ENCODE measurements around the gene ZNF276.
A peak's percentile ranks its signal among the peaks of the same experiment; 100 is the strongest.

Gene ZNF276

DNA sequence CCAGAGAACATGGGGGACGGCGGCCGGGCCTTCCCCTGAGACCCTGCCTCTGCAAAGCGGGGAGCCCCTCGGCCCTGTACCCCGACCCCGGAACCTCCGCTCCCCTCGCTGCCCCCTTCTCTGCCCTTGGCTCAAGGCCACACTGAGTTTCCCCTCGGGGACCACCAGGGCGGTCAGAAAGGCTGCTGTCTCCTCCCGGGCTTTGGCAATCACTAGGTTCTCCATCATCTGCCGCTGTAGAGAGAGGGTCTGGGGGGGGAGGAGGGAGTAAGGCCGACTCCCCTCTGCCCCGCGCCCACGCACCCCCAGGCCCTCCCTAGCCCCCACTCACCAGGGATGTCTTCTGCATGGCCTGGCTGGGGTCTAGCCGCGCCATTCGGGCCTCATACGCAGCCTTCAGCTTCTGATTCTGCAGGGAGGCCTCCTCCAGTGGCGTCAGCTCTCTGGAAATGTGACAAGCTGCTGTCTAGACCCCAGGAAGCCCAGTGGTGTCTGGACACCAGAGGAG is 9.0 kb upstream of the ZNF276 start:
- DNase-seq: no peak

DNA sequence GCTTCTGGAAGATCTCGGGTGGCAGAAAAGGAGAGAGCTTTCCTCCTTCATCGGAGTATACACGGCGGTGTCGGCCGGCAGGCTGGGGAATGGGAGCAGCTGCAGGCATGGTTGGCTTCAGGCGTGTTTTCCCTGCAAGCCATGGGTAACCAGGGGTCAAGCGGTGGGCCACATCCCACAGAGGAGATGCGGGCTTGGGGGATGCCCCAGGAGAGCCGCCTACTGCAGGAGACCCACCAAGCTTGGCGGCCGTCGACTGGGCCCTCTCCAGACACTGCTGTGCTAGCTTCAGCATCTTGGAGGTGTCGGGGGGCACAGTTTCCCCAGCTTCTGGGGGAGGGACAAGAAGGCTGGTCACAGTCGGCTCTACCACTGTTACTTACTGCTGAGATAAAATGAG is 4.8 kb upstream of the ZNF276 start:
- DNase-seq: no peak

- DNase-seq: no peak
These were observed 4.2 kb upstream of the ZNF276 start for GRCh38 chr16:89716916-89717687.

- no peak for DNase-seq
These were observed 3.4 kb upstream of the ZNF276 start for GRCh38 chr16:89717688-89718505.

- DNase-seq: peak in 1 of 2 donors; percentile 23
These were observed 855 bp upstream of the ZNF276 start for GRCh38 chr16:89720551-89720812.

GRCh38 chr16:89721546-89722391 is 432 bp downstream of the ZNF276 start:
- DNase-seq: peak; percentile 87 to 91

- DNase-seq: peak; percentile 39 to 64
These were observed 1.3 kb downstream of the ZNF276 start for GRCh38 chr16:89722392-89723278.

GRCh38 chr16:89723279-89724250 is 2.2 kb downstream of the ZNF276 start:
- DNase-seq: peak; percentile 62

DNA sequence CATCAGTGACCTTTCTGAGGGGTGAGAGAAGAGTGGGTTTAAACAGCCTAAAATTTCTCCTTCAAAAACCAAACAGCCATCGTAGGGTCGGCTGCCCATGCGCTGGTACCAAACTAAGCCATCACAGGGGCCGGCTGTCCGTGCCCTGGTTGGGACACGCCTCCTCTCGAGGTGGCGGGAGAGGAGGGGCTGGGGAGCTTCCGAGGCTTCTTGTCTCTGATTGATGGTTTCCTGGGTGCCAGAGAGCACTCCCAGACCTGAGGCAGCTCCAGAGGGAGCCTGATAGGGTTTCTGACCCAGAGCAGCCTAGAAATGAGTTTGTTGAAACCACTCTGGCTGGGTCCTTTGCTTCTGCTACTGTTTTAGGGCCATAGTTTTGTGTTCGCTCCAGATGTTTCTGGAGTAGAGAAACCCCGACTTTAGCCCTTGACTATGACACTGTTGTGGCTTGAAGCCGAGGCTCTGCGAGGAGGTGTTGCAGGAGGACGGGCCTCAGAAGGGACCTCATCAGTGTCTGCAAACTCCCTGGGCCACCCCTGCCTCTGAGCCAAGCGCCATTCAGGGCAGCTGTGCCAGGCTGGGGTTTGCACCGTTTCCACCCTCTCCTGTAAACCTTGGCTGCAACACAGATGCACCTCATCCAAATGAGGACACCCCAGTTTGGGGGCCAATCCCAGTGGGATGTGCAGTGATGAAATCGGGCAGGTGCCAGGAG is 6.2 kb downstream of the ZNF276 start:
- DNase-seq: no peak

DNA sequence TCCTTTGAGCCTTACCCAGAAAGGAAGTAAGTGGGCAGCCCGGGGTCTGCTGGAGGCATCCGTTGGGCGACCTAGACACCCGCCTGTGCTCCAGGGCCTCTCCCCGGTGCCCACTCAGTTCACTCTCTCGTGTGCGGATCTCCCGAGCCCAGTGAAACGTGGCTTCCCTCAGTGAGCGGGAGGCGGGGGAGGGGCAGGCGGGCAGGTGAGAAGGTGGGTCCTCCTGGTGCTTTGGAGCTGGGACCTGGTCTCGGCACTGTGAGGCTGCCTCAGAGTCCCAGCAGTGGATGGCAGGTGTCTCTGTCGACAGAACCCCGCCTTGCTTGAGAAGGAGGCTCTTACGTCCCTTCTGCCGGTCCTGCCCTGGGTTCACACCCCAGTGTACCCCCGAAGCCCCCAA is 8.0 kb downstream of the ZNF276 start:
- DNase-seq: no peak

DNA sequence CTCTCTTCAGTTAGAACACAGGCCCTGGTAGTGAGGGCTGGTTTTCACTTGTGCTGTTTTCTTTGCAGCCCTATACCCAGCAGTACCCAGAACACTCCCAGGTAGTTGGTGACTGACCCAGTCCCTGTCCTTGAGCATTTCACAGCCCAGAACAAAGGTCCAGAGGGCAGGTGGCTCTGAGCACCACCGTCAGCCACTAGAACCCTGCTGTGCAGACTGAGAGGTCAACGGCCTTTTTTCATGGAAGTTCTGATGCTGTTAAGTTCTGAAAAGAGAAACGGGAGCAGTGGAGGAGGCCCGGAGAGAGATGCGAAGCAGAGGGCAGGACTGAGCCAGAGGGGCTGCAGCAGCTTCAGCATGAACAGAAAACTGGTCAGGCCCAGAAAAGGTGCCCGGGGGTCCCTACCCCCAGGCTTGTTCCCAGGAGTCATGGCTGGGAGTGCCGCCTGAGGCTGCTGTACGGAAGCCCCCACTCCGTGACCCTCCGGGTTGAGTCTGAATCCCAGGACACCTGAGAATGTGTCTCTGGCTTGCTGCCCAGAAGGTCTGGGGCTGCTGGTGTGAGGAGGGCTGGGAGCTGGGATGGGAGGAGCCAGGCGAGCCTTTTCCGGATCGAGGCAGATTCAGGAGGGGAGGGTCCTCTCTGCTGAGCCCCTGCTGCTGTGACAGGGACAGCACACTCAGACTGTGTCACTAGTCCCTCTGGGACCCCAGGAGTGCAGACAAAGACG is 8.7 kb downstream of the ZNF276 start:
- no peak for DNase-seq

GRCh38 chr16:89730610-89731234 is 9.4 kb downstream of the ZNF276 start:
- no peak for DNase-seq

DNA sequence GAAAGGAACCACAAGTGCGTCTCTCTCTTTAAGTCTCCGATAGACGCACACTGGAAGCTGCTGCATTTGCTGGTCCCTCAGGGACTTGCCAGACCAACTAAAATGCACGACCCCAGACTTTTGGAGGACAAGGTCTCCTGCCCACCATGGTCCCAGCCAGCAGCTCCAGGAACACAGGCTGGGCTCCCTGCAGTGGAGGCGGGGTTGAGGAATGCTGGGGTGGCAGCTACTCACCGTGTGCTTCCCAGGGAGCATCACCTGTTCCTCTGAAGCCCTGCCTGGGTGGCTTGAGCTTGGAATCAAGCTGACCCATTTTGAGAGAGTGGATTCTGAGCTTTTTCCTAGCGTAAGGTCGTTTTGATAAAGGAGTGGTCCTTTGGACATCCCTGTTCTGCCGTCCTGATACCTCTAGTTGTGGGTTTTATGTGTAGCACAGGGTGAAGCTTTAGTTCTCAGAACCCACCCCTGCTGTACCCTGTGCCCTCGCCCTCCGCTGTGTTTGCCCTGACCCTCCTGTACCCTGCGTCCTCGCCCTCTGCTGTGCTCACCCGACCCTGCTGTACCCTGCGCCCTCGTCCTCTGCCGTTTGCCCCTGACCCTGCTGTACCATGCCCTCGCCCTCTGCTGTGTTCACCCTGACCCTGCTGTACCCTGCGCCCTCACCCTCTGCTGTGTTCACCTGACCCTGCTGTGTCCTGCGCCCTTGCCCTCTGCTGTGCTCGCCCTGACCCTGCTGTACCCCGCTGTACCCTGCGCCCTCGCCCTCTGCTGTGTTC is 11.0 kb downstream of the ZNF276 start:
- no peak for DNase-seq

DNA sequence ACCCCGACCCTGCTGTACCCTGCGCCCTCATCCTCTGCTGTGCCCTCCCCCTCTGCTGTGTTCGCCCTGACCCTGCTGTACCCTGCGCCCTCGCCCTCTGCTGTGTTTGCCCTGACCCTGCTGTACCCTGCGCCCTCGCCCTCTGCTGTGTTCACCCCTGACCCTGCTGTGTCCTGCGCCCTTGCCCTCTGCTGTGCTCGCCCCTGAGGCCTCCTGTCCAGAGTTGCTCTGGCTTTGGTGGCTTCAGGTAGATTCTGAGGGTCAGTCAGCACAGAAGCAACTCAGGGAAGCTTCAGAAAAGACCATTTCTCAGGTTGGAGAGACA is 11.5 kb downstream of the ZNF276 start:
- DNase-seq: no peak

DNA sequence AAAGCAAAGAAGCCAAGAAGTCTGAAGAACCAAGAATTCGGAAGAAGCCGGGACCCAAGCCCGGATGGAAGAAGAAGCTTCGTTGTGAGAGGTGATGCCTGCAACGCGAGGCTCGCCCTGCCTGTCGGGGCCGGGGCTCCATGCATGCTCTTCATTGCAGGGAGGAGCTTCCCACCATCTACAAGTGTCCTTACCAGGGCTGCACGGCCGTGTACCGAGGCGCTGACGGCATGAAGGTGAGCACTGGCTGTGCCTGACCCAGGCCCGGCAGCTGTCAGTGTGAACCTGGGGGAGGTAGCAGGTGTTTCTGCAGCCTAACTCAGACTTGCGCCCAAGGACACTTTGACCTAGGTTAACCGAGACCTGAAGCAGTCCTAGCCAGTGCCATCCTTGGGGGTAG is 12.0 kb downstream of the ZNF276 start:
- DNase-seq: no peak

DNA sequence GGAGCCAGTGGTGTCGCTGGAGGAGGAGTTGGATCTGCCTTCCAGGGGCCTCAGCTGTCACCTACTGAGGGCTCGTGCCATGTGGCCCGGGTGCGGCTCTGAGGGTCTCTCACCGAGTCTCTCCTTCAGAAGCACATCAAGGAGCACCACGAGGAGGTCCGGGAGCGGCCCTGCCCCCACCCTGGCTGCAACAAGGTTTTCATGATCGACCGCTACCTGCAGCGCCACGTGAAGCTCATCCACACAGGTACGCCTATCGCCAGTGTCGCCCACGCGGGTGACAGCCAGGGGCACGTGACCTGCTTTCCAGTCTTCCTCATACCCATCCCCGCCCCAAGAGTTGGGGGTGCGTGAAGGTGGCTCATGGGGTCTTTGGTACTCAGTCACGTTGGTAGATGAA is 12.5 kb downstream of the ZNF276 start:
- no peak for DNase-seq

DNA sequence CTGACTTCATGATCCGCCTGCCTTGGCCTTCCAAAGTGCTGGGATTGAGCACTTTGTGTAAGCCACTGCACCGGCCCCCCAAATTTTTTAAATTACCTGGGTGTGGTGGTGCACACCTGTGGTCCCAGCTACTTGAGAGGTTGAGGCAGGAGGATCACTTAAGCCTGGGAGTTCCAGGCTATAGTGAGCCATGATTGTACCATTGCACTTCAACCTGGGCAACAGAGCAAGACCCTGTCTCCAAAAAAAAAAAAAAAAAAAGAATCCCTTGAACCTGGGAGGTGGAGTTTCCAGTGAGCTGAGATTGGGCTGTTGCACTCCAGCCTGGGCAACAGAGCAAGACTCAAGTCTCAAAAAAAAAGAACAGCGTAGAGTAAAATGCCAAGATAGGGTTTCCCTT is 15.2 kb downstream of the ZNF276 start:
- DNase-seq: no peak

- DNase-seq: peak in 1 of 2 donors; percentile 34
These were observed 16.2 kb downstream of the ZNF276 start for GRCh38 chr16:89737341-89738071.
